K562 (cell line): ENCODE measurements around the gene BPTF. TPM values are rescaled to one million over a fixed set of nuclear protein-coding genes. Genes with fewer than 3 reads are reported as not detected.

Experiments
- HDAC6 ChIP-seq: IDR thresholded peaks from 2 replicates; pipeline ENCODE4 v1.6.1; 2012; ENCODE audit warnings: low read depth, mild to moderate bottlenecking, control low read depth, inconsistent platforms, low read length, moderate library complexity
- HDGF ChIP-seq: fragments of 450-650 bp; IDR thresholded peaks from 2 replicates; pipeline ENCODE4 v1.6.1; 2016
- KLF13 ChIP-seq: fragments of 450-650 bp; IDR thresholded peaks from 2 replicates; pipeline ENCODE4 v1.6.1; 2016; ENCODE audit warnings: missing genetic modification characterization, low read depth, mild to moderate bottlenecking, missing compliant biosample characterization, moderate library complexity, borderline replicate concordance
- LEF1 ChIP-seq: fragments of 450-650 bp; IDR thresholded peaks from 2 replicates; pipeline ENCODE4 v1.6.1; 2016; ENCODE audit warnings: mild to moderate bottlenecking
- MTF1 ChIP-seq: fragments of 250-450 bp; sonication (Bioruptor Pico); IDR thresholded peaks from 2 replicates; pipeline ENCODE4 v1.9.0; 2021; ENCODE audit warnings: moderate library complexity, mild to moderate bottlenecking, inconsistent platforms, borderline replicate concordance
- NR4A1 ChIP-seq, 2 experiments: fragments of 250-450 bp in 1 of 2; fragments of 450-650 bp in 1 of 2; sonication (Bioruptor Pico) in 1 of 2; IDR thresholded peaks; 2 replicates each; pipeline versions ENCODE4 v1.4.0 to v1.6.1; 2016 to 2020; ENCODE audit warnings: mild to moderate bottlenecking in 2 of 2, missing compliant biosample characterization in 1 of 2, missing genetic modification characterization in 1 of 2, moderate library complexity in 1 of 2
- POU5F1 ChIP-seq: fragments of 150-350 bp; IDR thresholded peaks from 2 replicates; pipeline ENCODE4 v1.6.1; 2014; ENCODE audit warnings: borderline replicate concordance, low read length, low read depth, mild to moderate bottlenecking; ENCODE audit not compliant: partially characterized antibody
- RAD21 ChIP-seq, 2 experiments: fragments of 250-450 bp in 1 of 2; fragments of 450-650 bp in 1 of 2; sonication (Bioruptor Pico) in 1 of 2; formaldehyde crosslinking in 1 of 2; IDR thresholded peaks in 1 of 2; conservative IDR thresholded peaks in 1 of 2; 2 replicates each; pipeline versions ENCODE4 v1.4.0 to v1.8.0; 2020 to 2022; ENCODE audit warnings: mild to moderate bottlenecking in 2 of 2, moderate library complexity in 1 of 2
- RB1 ChIP-seq: fragments of 450-650 bp; IDR thresholded peaks from 2 replicates; pipeline ENCODE4 v1.6.1; 2017; ENCODE audit warnings: low read depth, mild to moderate bottlenecking
- RBM14 ChIP-seq: fragments of 200-400 bp; formaldehyde crosslinking; IDR thresholded peaks from 2 replicates; pipeline ENCODE4 v1.6.1; 2018; ENCODE audit warnings: low read depth, mild to moderate bottlenecking, low read length, moderate library complexity, borderline replicate concordance; ENCODE audit not compliant: insufficient read depth
- RCOR1 ChIP-seq, 2 experiments: IDR thresholded peaks; 2 replicates each; pipeline ENCODE4 v1.6.1; 2012; ENCODE audit warnings: low read depth in 2 of 2, low read length in 2 of 2, borderline replicate concordance in 1 of 2, improper control_type of control experiment in 1 of 2
- RUNX1 ChIP-seq: sonication (generic); IDR thresholded peaks from 2 replicates; pipeline ENCODE4 v1.6.1; 2016; ENCODE audit warnings: antibody characterized with exemption, low read depth
- SIN3A ChIP-seq, 2 experiments: fragments of 150-350 bp in 1 of 2; IDR thresholded peaks; 2 replicates each; pipeline ENCODE4 v1.6.1; 2011 to 2016; ENCODE audit warnings: borderline replicate concordance in 2 of 2, low read depth in 2 of 2, low read length in 2 of 2, mild to moderate bottlenecking in 2 of 2, moderate library complexity in 2 of 2; ENCODE audit not compliant: control insufficient read depth in 1 of 2
- TAL1 ChIP-seq: fragments of 450-650 bp; IDR thresholded peaks from 2 replicates; pipeline ENCODE4 v1.6.1; 2016; ENCODE audit warnings: mild to moderate bottlenecking
- TEAD4 ChIP-seq, 2 experiments: sonication (generic) in 1 of 2; formaldehyde crosslinking in 1 of 2; IDR thresholded peaks; 2 replicates each; pipeline versions ENCODE4 v1.6.1 to v1.8.0; 2012 to 2022; ENCODE audit warnings: borderline replicate concordance in 1 of 2, inconsistent platforms in 1 of 2, low read length in 1 of 2, mild to moderate bottlenecking in 1 of 2, missing genetic modification reagents in 1 of 2
- ZNF589 ChIP-seq: fragments of 200-800 bp; sonication (Bioruptor generic); IDR thresholded peaks from 2 replicates; pipeline ENCODE4 v1.6.1; 2016; ENCODE audit warnings: low read depth, missing genetic modification characterization, missing compliant biosample characterization
- polyA plus RNA-seq, 8 experiments: library from polyadenylated mRNA; depleted of rRNA in 4 of 8; stranded (reverse) in 5 of 8; unstranded in 3 of 8; fragments of >200 nt; fragmentation: Nextera tagmentation in 2 of 8; fragmentation: Illumina TruSeq in 1 of 8; extraction: Ambion mirVana in 2 of 8; extraction: Trizol in 1 of 8; gene quantifications; 2 replicates each; pipeline versions ENCODE4 v1.2.1 to v1.2.3, GENCODE V29; 2011 to 2014; ENCODE audit warnings: inconsistent platforms in 1 of 8, missing spikeins in 1 of 8
- total RNA-seq, 7 experiments: library from RNA; depleted of rRNA in 6 of 7; stranded (reverse); fragments of >200 nt in 6 of 7; fragmentation: Illumina TruSeq in 2 of 7; extraction: Trizol in 2 of 7; gene quantifications; 2 replicates each; pipeline versions ENCODE4 v1.2.1 to v1.2.3, GENCODE V29; 2011 to 2021; ENCODE audit warnings: low replicate concordance in 1 of 7
- TF ChIP-seq, protein P1 (sequence below): fragments of 250-450 bp; sonication (Bioruptor Pico); IDR thresholded peaks from 2 replicates; pipeline ENCODE4 v1.5.0; 2021; ENCODE audit warnings: mild to moderate bottlenecking, borderline replicate concordance
- TF ChIP-seq, protein P2 (sequence below), 2 experiments: fragments of 450-650 bp in 1 of 2; IDR thresholded peaks; 2 replicates each; pipeline ENCODE4 v1.6.1; 2011 to 2017; ENCODE audit warnings: low read depth in 2 of 2, antibody characterized with exemption in 1 of 2, borderline replicate concordance in 1 of 2, low read length in 1 of 2, mild to moderate bottlenecking in 1 of 2, mixed read lengths in 1 of 2; ENCODE audit not compliant: control insufficient read depth in 1 of 2
- TF ChIP-seq, protein P3 (sequence below): IDR thresholded peaks from 2 replicates; pipeline ENCODE4 v1.6.1; 2012; ENCODE audit warnings: low read depth, low read length, improper control_type of control experiment, borderline replicate concordance

BPTF gene
- total and polyA plus RNA-seq, 9 of the 15 experiments (the other 6 are each of a cell fraction or from before 2014, with no cell fraction given): 12.5 to 52.1 (median 26.9) TPM

DNA sequence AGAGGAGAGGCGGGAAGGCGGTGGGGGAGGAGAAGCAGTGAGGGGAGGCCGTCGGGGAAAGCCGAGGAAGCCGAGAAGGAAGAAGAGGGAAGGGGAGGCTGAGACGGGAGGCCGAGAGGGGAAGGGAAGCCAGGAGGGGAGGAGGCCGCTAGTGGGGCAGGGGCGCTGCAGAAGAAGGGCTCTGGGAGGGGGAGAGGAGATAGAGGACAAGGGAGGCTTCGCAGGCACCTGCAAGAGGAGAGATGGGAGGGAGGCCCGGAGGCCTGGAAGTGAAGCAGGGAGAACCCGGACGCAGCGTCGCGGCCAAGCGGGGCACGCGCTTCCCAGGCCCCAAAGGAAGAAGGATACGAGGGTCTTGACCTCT, 168.7 kb downstream of the BPTF start (continued):
- TF ChIP-seq SIN3A (IDR thresholded peaks at IDR 0.05; ENCODE audit: borderline replicate concordance in 2 of 2, control insufficient read depth in 1 of 2, low read depth in 2 of 2, low read length in 2 of 2): no peak
- 0 out of 2 replicates have a peak, but pooled peaks have one; percentile 68 for TF ChIP-seq HDGF
- TF ChIP-seq POU5F1: no peak
- no peak for TF ChIP-seq MTF1 (CRISPR knock-in tag)
- TF ChIP-seq, protein P1, sequence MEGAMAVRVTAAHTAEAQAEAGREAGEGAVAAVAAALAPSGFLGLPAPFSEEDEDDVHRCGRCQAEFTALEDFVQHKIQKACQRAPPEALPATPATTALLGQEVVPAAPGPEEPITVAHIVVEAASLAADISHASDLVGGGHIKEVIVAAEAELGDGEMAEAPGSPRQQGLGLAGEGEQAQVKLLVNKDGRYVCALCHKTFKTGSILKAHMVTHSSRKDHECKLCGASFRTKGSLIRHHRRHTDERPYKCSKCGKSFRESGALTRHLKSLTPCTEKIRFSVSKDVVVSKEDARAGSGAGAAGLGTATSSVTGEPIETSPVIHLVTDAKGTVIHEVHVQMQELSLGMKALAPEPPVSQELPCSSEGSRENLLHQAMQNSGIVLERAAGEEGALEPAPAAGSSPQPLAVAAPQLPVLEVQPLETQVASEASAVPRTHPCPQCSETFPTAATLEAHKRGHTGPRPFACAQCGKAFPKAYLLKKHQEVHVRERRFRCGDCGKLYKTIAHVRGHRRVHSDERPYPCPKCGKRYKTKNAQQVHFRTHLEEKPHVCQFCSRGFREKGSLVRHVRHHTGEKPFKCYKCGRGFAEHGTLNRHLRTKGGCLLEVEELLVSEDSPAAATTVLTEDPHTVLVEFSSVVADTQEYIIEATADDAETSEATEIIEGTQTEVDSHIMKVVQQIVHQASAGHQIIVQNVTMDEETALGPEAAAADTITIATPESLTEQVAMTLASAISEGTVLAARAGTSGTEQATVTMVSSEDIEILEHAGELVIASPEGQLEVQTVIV: peak; percentile 20; the same call in 1 of the 2 replicates
- TF ChIP-seq, protein P2, sequence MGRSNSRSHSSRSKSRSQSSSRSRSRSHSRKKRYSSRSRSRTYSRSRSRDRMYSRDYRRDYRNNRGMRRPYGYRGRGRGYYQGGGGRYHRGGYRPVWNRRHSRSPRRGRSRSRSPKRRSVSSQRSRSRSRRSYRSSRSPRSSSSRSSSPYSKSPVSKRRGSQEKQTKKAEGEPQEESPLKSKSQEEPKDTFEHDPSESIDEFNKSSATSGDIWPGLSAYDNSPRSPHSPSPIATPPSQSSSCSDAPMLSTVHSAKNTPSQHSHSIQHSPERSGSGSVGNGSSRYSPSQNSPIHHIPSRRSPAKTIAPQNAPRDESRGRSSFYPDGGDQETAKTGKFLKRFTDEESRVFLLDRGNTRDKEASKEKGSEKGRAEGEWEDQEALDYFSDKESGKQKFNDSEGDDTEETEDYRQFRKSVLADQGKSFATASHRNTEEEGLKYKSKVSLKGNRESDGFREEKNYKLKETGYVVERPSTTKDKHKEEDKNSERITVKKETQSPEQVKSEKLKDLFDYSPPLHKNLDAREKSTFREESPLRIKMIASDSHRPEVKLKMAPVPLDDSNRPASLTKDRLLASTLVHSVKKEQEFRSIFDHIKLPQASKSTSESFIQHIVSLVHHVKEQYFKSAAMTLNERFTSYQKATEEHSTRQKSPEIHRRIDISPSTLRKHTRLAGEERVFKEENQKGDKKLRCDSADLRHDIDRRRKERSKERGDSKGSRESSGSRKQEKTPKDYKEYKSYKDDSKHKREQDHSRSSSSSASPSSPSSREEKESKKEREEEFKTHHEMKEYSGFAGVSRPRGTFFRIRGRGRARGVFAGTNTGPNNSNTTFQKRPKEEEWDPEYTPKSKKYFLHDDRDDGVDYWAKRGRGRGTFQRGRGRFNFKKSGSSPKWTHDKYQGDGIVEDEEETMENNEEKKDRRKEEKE (IDR thresholded peaks at IDR 0.05; ENCODE audit: borderline replicate concordance in 1 of 2, control insufficient read depth in 1 of 2, low read depth in 2 of 2, low read length in 1 of 2): 0 out of 4 replicates have a peak, but pooled peaks of 1 of the 2 experiments have one; percentile 39
- no peak for TF ChIP-seq TEAD4 (IDR thresholded peaks at IDR 0.05; ENCODE audit: low read length)
- no peak for TF ChIP-seq TEAD4 (CRISPR knock-in tag; IDR thresholded peaks at IDR 0.05; ENCODE audit: borderline replicate concordance)
- 0 out of 4 replicates have a peak, but pooled peaks have one; percentile 17 to 43 for TF ChIP-seq RCOR1 (IDR thresholded peaks at IDR 0.05; ENCODE audit: borderline replicate concordance in 1 of 2, low read depth in 2 of 2, low read length in 2 of 2)
- no peak for TF ChIP-seq ZNF589 (CRISPR knock-in tag)
- no peak for TF ChIP-seq RAD21 (CRISPR knock-in tag; conservative IDR thresholded peaks at IDR 0.05 in 1 of 2, IDR thresholded peaks at IDR 0.05 in 1 of 2)
- TF ChIP-seq RUNX1: no peak
- TF ChIP-seq HDAC6: no peak
- TF ChIP-seq RB1: no peak
- TF ChIP-seq, protein P3, sequence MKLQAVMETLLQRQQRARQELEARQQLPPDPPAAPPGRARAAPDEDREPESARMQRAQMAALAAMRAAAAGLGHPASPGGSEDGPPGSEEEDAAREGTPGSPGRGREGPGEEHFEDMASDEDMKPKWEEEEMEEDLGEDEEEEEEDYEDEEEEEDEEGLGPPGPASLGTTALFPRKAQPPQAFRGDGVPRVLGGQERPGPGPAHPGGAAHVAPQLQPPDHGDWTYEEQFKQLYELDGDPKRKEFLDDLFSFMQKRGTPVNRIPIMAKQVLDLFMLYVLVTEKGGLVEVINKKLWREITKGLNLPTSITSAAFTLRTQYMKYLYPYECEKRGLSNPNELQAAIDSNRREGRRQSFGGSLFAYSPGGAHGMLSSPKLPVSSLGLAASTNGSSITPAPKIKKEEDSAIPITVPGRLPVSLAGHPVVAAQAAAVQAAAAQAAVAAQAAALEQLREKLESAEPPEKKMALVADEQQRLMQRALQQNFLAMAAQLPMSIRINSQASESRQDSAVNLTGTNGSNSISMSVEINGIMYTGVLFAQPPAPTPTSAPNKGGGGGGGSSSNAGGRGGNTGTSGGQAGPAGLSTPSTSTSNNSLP: no peak
- TF ChIP-seq RBM14: no peak
- TF ChIP-seq LEF1: no peak
- TF ChIP-seq NR4A1 (CRISPR knock-in tag; IDR thresholded peaks at IDR 0.05): no peak
- TF ChIP-seq NR4A1 (tag; IDR thresholded peaks at IDR 0.05): no peak
- TF ChIP-seq TAL1: no peak
- no peak for TF ChIP-seq KLF13
